GM18517 (cell line): ENCODE measurements around the gene ANP32A.
"Not testable (repeated sequence)": the region's sequence is repeated elsewhere in the genome, so short reads cannot be mapped to it uniquely, and the experiment has no call there.

Experiments used
- ATAC-seq: cut with Tn5 transposase; IDR thresholded peaks from one replicate; pipeline ENCODE4 v1.9.1; 2021; ENCODE audit warnings: mild to moderate bottlenecking, moderate library complexity; ENCODE audit not compliant: unreplicated experiment

The ANP32A gene

GRCh38 chr15:68820295-68821189 is at the start of gene ANP32A:
Gene ANP32A (minus strand): TSS chr15:68820895. CDS start chr15:68820751, 144 bp downstream.
- no peak for ATAC-seq

GRCh38 chr15:68868296-68868695 is 47.6 kb upstream of the ANP32A start:
- no peak for ATAC-seq

- no peak for ATAC-seq
Measured at GRCh38 chr15:68862415-68862814, 41.7 kb upstream of the ANP32A start.

- not testable (repeated sequence) for ATAC-seq
Measured at GRCh38 chr15:68858666-68859065, 38.0 kb upstream of the ANP32A start.

GRCh38 chr15:68857443-68857842 is 36.7 kb upstream of the ANP32A start:
- not testable (repeated sequence) for ATAC-seq

GRCh38 chr15:68852461-68852860 is 31.8 kb upstream of the ANP32A start:
- no peak for ATAC-seq

GRCh38 chr15:68851971-68852370 is 31.3 kb upstream of the ANP32A start:
- ATAC-seq: no peak

- no peak for ATAC-seq
Measured at GRCh38 chr15:68849497-68849896, 28.8 kb upstream of the ANP32A start.

- no peak for ATAC-seq
Measured at GRCh38 chr15:68846851-68847439, 26.2 kb upstream of the ANP32A start.

GRCh38 chr15:68844856-68845550 is 24.3 kb upstream of the ANP32A start:
- no peak for ATAC-seq

GRCh38 chr15:68843425-68844311 is 23.0 kb upstream of the ANP32A start:
- ATAC-seq: no peak

GRCh38 chr15:68842958-68843357 is 22.3 kb upstream of the ANP32A start:
- no peak for ATAC-seq

GRCh38 chr15:68834346-68834745 is 13.7 kb upstream of the ANP32A start:
- ATAC-seq: no peak

GRCh38 chr15:68833700-68834331 is 13.1 kb upstream of the ANP32A start:
- ATAC-seq: no peak

- no peak for ATAC-seq
Measured at GRCh38 chr15:68830141-68830785, 9.6 kb upstream of the ANP32A start.

GRCh38 chr15:68829068-68829467 is 8.4 kb upstream of the ANP32A start:
- no peak for ATAC-seq

- ATAC-seq: no peak
Measured at GRCh38 chr15:68823561-68823960, 2.9 kb upstream of the ANP32A start.

GRCh38 chr15:68822818-68823217 is 2.1 kb upstream of the ANP32A start:
- no peak for ATAC-seq

GRCh38 chr15:68821841-68822381 is 1.2 kb upstream of the ANP32A start:
- ATAC-seq: no peak
